ENCODE measurements around the gene B4GALT6.

GRCh38 chr18:31678425-31678824, 6.0 kb downstream of the B4GALT6 start:
- no peak for TF ChIP-seq SUZ12 (IDR thresholded peaks at IDR 0.05; ENCODE audit: extremely low read depth, insufficient read depth, insufficient read length)
- TF ChIP-seq YY1 (IDR thresholded peaks at IDR 0.05; ENCODE audit: insufficient read depth, insufficient read length) = no peak
- no peak for TF ChIP-seq ZNF274 (IDR thresholded peaks at IDR 0.05; ENCODE audit: low read depth, low read length)
